ENCODE measurements around the gene IGLL5. TPM values are rescaled to one million over a fixed set of nuclear protein-coding genes. Genes with fewer than 3 reads are reported as not detected.

The IGLL5 gene
- total and polyA plus RNA-seq, 11 donors: 0.23 to 2.6 (median 0.78) TPM; not detected in 4

GRCh38 chr22:22878801-22879674 lies 8.6 kb upstream of the IGLL5 start:
- peaks cover 0 to 3% (median 0%) of the 10 kb centered on the region in 9 donors for H3K27me3 ChIP-seq
- peaks cover 0 to 12% (median 8%) of the 10 kb centered on the region in 12 donors for H3K9me3 ChIP-seq
- intact Hi-C loops (cut with DNase I): loop anchor here in 1 of 10 donors (2.0 kb wide), 1 partner anchor 68 kb away; no protein-coding TSS in a partner anchor
- no peak overlapping the region for H3K4me3 ChIP-seq
- DNase-seq (no peak), ATAC-seq (no peak)
- 81 to 85% (median 83%) methylated on average over 11 of the region's 11 CpGs for WGBS, 4 donors
- H3K27ac ChIP-seq: no peak overlapping the region
- no peaks in the 10 kb centered on the region for H3K36me3 ChIP-seq
- TF ChIP-seq POLR2A (IDR thresholded peaks at IDR 0.05) (no peak), CTCF (IDR thresholded peaks at IDR 0.05) (no peak)
- no peaks in the 10 kb centered on the region for H3K4me1 ChIP-seq

- TF ChIP-seq POLR2A (IDR thresholded peaks at IDR 0.05) (no peak), CTCF (IDR thresholded peaks at IDR 0.05) (no peak)
- Histone ChIP-seq H3K36me3 (no peaks in the 10 kb centered on the region), H3K4me1 (no peaks in the 10 kb centered on the region), H3K27me3 (peaks cover 0 to 3% (median 0%) of the 10 kb centered on the region in 9 donors), H3K4me3 (no peak overlapping the region), H3K27ac (no peak overlapping the region), H3K9me3 (peaks cover 0 to 5% (median 3%) of the 10 kb centered on the region in 12 donors)
- intact Hi-C loops (cut with DNase I): loop anchor here in 8 of 10 donors (2.0 to 10.0 kb wide), 9 partner anchors 32 to 665 kb away; no protein-coding TSS in a partner anchor
- no peak for DNase-seq
- 60 to 67% (median 64%) methylated on average over 5 of the region's 5 CpGs for WGBS, 4 donors
- no peak for ATAC-seq
These were observed 7.9 kb upstream of the IGLL5 start for GRCh38 chr22:22879675-22880155.

GRCh38 chr22:22880645-22881044 lies 7.0 kb upstream of the IGLL5 start:
- Histone ChIP-seq H3K36me3 (no peaks in the 10 kb centered on the region), H3K4me3 (no peak overlapping the region), H3K9me3 (no peaks in the 10 kb centered on the region), H3K27me3 (peaks cover 0 to 4% (median 0%) of the 10 kb centered on the region in 9 donors), H3K27ac (no peak overlapping the region), H3K4me1 (no peaks in the 10 kb centered on the region)
- no peak for DNase-seq
- intact Hi-C loops (cut with DNase I): loop anchor here in 7 of 10 donors (5.0 to 10.0 kb wide), 8 partner anchors 33 to 666 kb away; no protein-coding TSS in a partner anchor
- 68 to 85% (median 80%) methylated on average over 9 of the region's 9 CpGs for WGBS, 4 donors
- no peak for TF ChIP-seq CTCF (IDR thresholded peaks at IDR 0.05)
- TF ChIP-seq POLR2A (IDR thresholded peaks at IDR 0.05): no peak
- ATAC-seq: no peak

All from heart left ventricle (tissue), 16 donors.